ENCODE results near the gene TNPO1. TPM values are rescaled to one million over a fixed set of nuclear protein-coding genes. Genes with fewer than 3 reads are reported as not detected.
A peak's percentile ranks its signal among the peaks of the same experiment; 100 is the strongest.

TNPO1 gene
- total and polyA plus RNA-seq, 2 of the 13 experiments (the other 11 are each of a cell fraction or from before 2014, with no cell fraction given), result 26.7 to 123 TPM

DNA sequence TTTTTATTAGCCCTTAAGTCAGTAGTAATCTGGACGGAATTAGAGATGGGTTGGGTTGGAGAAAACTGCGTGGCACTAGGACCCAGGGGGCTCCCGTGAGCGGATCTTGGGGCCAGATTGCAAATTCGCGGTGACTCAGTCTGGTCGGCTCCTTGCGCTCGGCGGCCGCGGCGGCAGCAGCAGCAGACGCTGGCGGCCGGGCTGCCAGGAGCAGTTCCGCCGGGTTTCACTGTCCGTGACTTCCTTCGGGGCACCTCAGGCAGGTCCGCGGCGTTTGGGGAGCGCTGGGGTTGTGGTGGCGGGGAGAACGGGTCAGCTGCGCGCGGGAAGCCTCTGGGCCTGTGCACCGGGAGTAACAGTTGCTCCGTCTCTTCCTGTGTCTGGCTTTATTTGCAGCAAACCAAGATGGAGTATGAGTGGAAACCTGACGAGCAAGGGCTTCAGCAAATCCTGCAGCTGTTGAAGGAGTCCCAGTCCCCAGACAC, 31.6 kb downstream of the TNPO1 start (continued):
- TF ChIP-seq, protein P1, sequence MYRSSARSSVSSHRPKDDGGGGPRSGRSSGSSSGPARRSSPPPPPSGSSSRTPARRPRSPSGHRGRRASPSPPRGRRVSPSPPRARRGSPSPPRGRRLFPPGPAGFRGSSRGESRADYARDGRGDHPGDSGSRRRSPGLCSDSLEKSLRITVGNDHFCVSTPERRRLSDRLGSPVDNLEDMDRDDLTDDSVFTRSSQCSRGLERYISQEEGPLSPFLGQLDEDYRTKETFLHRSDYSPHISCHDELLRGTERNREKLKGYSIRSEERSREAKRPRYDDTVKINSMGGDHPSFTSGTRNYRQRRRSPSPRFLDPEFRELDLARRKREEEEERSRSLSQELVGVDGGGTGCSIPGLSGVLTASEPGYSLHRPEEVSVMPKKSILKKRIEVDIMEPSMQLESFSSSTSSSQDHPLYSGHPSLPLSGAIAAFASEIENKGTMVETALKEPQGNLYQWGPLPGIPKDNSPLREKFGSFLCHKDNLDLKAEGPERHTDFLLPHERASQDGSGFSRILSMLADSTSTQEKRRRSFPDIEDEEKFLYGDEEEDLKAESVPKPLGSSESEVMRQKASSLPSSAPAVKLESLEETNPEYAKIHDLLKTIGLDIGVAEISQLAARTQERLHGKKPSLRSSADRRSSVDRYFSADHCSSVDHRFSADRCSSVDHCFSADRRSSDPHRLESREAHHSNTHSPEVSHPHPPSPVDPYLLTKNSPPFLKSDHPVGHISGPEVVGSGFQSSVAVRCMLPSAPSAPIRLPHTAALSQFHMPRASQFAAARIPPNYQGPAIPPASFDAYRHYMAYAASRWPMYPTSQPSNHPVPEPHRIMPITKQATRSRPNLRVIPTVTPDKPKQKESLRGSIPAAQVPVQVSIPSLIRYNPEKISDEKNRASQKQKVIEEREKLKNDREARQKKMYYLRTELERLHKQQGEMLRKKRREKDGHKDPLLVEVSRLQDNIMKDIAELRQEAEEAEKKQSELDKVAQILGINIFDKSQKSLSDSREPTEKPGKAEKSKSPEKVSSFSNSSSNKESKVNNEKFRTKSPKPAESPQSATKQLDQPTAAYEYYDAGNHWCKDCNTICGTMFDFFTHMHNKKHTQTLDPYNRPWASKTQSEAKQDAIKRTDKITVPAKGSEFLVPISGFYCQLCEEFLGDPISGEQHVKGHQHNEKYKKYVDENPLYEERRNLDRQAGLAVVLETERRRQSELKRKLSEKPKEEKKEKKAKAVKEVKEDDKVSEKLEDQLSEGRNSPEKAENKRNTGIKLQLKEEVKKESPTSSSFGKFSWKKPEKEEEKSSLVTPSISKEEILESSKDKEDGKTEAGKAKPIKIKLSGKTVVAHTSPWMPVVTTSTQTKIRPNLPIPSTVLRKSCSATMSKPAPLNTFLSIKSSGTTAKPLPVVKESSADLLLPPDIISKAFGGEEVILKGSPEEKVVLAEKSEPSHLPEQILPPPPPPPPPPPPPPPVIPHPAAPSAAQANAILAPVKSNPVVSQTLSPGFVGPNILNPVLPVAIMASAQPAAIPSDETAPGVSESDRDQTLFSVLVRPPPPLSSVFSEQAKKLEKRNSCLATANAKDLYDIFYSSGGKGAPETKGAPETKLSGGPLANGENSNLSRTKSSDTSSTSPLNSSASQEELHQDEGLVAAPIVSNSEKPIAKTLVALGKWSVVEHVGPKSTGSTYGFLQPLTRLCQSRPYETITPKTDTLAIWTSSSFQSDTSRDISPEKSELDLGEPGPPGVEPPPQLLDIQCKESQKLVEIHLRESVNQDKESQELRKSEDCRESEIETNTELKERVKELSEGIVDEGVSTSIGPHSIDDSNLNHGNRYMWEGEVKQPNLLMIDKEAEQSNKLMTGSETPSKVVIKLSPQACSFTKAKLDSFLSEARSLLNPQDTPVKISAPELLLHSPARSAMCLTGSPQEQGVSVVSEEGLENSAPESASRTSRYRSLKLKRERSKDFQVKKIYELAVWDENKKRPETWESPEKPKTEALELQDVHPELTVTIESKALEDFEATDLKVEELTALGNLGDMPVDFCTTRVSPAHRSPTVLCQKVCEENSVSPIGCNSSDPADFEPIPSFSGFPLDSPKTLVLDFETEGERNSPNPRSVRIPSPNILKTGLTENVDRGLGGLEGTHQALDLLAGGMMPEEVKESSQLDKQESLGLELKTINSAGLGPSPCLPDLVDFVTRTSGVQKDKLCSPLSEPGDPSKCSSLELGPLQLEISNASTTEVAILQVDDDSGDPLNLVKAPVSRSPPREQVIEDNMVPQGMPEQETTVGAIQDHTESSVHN (CRISPR knock-in tag; IDR thresholded peaks at IDR 0.05), result no peak
- TF ChIP-seq ZNF30 (CRISPR knock-in tag; IDR thresholded peaks at IDR 0.05), result 0 out of 2 replicates have a peak, but pooled peaks have one; percentile 61
- no peak for TF ChIP-seq NPAS2 (CRISPR knock-in tag; IDR thresholded peaks at IDR 0.05; ENCODE audit: borderline replicate concordance)
- TF ChIP-seq ZNF614 (CRISPR knock-in tag; IDR thresholded peaks at IDR 0.05; ENCODE audit: borderline replicate concordance), result 0 out of 2 replicates have a peak, but pooled peaks have one; percentile 56
- TF ChIP-seq SMARCE1 (IDR thresholded peaks at IDR 0.05; ENCODE audit: borderline replicate concordance), result no peak
- peak; percentile 59; the same call in 1 of the 2 replicates for TF ChIP-seq MIER3 (CRISPR knock-in tag; IDR thresholded peaks at IDR 0.05; ENCODE audit: borderline replicate concordance)
- peak; percentile 91 for TF ChIP-seq ZNF792 (CRISPR knock-in tag; IDR thresholded peaks at IDR 0.05)
- no peak for TF ChIP-seq TCF7L2 (IDR thresholded peaks at IDR 0.05; ENCODE audit: low read depth, low read length)
- TF ChIP-seq, protein P2, sequence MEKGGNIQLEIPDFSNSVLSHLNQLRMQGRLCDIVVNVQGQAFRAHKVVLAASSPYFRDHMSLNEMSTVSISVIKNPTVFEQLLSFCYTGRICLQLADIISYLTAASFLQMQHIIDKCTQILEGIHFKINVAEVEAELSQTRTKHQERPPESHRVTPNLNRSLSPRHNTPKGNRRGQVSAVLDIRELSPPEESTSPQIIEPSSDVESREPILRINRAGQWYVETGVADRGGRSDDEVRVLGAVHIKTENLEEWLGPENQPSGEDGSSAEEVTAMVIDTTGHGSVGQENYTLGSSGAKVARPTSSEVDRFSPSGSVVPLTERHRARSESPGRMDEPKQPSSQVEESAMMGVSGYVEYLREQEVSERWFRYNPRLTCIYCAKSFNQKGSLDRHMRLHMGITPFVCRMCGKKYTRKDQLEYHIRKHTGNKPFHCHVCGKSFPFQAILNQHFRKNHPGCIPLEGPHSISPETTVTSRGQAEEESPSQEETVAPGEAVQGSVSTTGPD (CRISPR knock-in tag; IDR thresholded peaks at IDR 0.05), result no peak
- no peak for TF ChIP-seq MEIS2 (CRISPR knock-in tag; IDR thresholded peaks at IDR 0.05)
- no peak for TF ChIP-seq MAFG (CRISPR knock-in tag; IDR thresholded peaks at IDR 0.05)
- TF ChIP-seq ZSCAN20 (CRISPR knock-in tag; IDR thresholded peaks at IDR 0.05; ENCODE audit: borderline replicate concordance), result no peak; the same call in 1 of the 2 replicates
- TF ChIP-seq SALL1 (CRISPR knock-in tag; IDR thresholded peaks at IDR 0.05), result peak; percentile 74
- TF ChIP-seq ZFAT (CRISPR knock-in tag; conservative IDR thresholded peaks at IDR 0.05), result 0 out of 2 replicates have a peak, but pooled peaks have one; percentile 56
- no peak for TF ChIP-seq NBN (conservative IDR thresholded peaks at IDR 0.05)
- TF ChIP-seq ZNF256 (CRISPR knock-in tag; conservative IDR thresholded peaks at IDR 0.05), result no peak; the same call in 1 of the 2 replicates
- TF ChIP-seq, protein P3, sequence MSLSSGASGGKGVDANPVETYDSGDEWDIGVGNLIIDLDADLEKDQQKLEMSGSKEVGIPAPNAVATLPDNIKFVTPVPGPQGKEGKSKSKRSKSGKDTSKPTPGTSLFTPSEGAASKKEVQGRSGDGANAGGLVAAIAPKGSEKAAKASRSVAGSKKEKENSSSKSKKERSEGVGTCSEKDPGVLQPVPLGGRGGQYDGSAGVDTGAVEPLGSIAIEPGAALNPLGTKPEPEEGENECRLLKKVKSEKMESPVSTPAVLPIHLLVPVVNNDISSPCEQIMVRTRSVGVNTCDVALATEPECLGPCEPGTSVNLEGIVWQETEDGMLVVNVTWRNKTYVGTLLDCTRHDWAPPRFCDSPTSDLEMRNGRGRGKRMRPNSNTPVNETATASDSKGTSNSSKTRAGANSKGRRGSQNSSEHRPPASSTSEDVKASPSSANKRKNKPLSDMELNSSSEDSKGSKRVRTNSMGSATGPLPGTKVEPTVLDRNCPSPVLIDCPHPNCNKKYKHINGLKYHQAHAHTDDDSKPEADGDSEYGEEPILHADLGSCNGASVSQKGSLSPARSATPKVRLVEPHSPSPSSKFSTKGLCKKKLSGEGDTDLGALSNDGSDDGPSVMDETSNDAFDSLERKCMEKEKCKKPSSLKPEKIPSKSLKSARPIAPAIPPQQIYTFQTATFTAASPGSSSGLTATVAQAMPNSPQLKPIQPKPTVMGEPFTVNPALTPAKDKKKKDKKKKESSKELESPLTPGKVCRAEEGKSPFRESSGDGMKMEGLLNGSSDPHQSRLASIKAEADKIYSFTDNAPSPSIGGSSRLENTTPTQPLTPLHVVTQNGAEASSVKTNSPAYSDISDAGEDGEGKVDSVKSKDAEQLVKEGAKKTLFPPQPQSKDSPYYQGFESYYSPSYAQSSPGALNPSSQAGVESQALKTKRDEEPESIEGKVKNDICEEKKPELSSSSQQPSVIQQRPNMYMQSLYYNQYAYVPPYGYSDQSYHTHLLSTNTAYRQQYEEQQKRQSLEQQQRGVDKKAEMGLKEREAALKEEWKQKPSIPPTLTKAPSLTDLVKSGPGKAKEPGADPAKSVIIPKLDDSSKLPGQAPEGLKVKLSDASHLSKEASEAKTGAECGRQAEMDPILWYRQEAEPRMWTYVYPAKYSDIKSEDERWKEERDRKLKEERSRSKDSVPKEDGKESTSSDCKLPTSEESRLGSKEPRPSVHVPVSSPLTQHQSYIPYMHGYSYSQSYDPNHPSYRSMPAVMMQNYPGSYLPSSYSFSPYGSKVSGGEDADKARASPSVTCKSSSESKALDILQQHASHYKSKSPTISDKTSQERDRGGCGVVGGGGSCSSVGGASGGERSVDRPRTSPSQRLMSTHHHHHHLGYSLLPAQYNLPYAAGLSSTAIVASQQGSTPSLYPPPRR (CRISPR knock-in tag; IDR thresholded peaks at IDR 0.05; ENCODE audit: borderline replicate concordance), result no peak
